ENCODE data around the gene GRAMD1B. TPM values are rescaled to one million over a fixed set of nuclear protein-coding genes. Genes with fewer than 3 reads are reported as not detected.
A peak's percentile ranks its signal among the peaks of the same experiment; 100 is the strongest.

The GRAMD1B gene
- total and polyA plus RNA-seq, 2 experiments from 2014 or later, result 15.5 to 81.5 TPM

DNA sequence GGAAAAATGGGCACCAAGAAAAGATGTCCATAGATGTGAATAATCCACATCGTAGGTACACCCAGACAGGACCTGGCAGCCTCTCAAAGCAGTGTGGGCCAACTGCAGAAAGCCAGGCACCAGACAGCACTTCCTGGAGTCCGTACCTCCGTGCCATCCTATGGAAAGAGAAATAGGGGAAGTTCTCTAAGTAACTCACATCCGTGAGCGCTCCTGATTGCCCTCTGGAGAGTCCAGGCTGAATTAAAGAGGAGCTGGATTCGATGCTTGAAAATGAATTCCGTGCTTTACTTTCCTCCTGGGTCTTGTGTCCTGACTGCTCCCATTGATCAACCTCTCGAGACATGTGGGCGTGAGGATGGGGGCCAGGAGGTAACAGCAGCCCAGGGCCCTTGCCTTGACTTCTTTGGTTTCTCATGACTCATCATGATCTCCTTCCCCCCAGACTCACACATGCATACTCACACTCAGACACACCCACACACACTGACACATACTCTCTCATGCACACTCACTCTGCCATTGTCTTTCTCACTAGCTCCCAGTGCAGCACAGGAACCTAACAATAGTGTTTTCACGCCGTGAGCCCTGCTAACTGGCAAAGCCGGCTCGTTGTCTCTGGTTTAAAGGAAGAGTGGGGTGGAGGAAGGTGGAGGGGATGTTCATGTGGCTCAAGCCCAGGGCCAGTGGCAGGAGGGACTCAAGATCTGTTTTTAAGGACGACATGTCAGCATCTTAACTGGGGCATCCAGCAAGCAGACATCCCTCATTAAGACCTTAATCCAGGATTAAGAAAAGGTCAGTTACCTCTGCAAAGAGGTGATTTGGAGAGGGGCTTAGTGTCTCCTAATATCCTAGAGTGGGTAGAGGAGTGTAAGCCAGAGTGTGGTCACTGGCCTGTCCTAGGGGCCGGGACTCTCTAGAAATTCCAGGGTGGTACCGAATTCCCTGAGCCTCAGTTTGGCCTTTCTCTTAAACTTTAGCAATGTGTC lies 120.2 kb downstream of the GRAMD1B start:
- TF ChIP-seq, protein P1, sequence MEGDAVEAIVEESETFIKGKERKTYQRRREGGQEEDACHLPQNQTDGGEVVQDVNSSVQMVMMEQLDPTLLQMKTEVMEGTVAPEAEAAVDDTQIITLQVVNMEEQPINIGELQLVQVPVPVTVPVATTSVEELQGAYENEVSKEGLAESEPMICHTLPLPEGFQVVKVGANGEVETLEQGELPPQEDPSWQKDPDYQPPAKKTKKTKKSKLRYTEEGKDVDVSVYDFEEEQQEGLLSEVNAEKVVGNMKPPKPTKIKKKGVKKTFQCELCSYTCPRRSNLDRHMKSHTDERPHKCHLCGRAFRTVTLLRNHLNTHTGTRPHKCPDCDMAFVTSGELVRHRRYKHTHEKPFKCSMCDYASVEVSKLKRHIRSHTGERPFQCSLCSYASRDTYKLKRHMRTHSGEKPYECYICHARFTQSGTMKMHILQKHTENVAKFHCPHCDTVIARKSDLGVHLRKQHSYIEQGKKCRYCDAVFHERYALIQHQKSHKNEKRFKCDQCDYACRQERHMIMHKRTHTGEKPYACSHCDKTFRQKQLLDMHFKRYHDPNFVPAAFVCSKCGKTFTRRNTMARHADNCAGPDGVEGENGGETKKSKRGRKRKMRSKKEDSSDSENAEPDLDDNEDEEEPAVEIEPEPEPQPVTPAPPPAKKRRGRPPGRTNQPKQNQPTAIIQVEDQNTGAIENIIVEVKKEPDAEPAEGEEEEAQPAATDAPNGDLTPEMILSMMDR (IDR thresholded peaks at IDR 0.05; ENCODE audit: low read depth, low read length), result no peak
- Histone ChIP-seq H3K4me1 (ENCODE audit: low read depth) (no peaks in the 10 kb centered on the region), H3K27ac (no peak overlapping the region), H3K9me3 (ENCODE audit: low read depth) (no peaks in the 10 kb centered on the region), H3K4me3 (no peak overlapping the region), H3K36me3 (no peaks in the 10 kb centered on the region), H3K27me3 (no peaks in the 10 kb centered on the region)
- DNase-seq (ENCODE audit: low read depth in 1 of 2, low spot score in 1 of 2), result no peak

DNA sequence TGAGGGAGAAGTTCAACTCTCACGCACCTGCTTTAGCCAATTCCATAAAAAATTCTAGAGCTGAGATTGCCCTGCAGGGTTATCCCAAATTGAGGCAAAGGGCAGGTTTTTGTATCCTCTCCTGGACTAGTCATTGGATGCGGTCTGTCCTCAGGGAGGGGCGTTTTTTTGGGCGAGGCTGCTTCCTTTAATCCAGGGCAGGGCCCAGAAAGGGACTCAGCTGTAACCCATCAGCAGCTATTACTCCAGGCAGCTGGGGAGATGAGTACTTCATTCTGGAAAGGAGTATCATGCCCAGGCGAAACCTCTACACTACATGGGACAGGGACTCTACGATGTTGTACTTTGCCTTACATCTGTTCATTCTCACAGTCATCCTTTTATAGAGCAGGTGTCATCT lies 121.0 kb downstream of the GRAMD1B start:
- no peak for DNase-seq (ENCODE audit: low read depth in 1 of 2, low spot score in 1 of 2)
- no peaks in the 10 kb centered on the region for H3K9me3 ChIP-seq (ENCODE audit: low read depth)
- H3K27ac ChIP-seq, result no peak overlapping the region
- no peak overlapping the region for H3K4me3 ChIP-seq
- no peaks in the 10 kb centered on the region for H3K4me1 ChIP-seq (ENCODE audit: low read depth)
- TF ChIP-seq, protein P1 (IDR thresholded peaks at IDR 0.05; ENCODE audit: low read depth, low read length), result no peak
- H3K27me3 ChIP-seq, result no peaks in the 10 kb centered on the region
- no peaks in the 10 kb centered on the region for H3K36me3 ChIP-seq

DNA sequence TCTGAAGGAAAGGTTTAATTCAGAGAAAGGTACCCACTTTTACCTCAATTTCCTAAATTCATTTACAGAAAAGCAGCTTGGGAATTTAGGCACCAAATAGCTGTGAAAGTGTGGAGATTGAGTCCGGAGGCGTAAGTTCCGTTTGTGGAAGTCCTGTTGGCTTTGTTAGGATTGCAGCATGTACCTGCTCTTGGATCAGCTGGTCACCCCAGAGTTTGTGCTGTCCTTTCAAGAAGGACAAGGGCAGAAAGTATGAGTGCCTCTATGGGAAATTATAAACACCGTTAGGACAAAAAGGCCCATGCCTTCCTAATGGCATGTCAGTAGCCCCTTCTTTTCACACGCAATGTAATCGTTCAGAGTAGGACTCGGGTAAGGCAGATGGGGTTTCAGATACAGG lies 126.6 kb downstream of the GRAMD1B start:
- no peaks in the 10 kb centered on the region for H3K27me3 ChIP-seq
- H3K9me3 ChIP-seq (ENCODE audit: low read depth), result no peaks in the 10 kb centered on the region
- H3K27ac ChIP-seq, result no peak overlapping the region
- TF ChIP-seq, protein P1 (IDR thresholded peaks at IDR 0.05; ENCODE audit: low read depth, low read length), result no peak
- no peaks in the 10 kb centered on the region for H3K36me3 ChIP-seq
- no peak overlapping the region for H3K4me3 ChIP-seq
- peaks cover 9% of the 10 kb centered on the region for H3K4me1 ChIP-seq (ENCODE audit: low read depth)
- no peak for DNase-seq (ENCODE audit: low read depth in 1 of 2, low spot score in 1 of 2)

DNA sequence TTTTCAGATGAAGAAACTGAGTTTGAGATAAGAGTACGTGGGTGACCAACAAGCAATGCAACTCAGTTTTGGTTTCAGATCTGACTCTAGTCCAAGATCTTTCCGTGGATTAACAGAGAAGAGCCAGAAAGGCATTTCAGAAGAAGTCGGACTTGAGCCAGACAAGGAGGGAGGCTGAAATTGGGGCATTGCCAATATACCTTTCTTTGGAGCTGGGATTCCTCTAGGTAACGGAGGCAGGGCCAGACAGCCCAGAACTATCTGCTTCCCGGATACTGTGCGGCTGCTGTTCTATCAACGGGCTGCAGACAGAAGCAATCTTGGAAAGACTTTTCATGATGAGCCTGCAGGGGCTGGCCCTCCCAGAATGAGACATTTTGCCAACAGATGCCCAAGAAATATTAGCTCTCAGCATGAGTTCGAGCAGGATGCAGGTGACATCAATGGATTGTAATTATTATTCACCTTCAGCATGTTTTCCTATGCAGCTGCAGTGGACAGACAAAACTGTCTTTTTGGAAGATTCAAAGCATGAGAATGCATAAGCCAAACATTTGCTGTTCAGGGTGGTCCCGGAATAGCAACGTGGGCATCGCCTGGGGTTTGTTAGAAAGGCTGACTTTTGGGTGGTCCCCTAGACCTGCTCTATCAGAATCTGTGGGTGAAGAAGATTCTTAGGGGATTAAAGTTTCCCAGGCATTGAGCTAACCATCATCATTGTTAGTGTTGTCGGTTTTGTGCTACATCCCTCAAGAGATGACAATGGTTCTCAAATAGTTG lies 128.7 kb downstream of the GRAMD1B start:
- peaks cover 26% of the 10 kb centered on the region for H3K4me1 ChIP-seq (ENCODE audit: low read depth)
- no peak overlapping the region for H3K4me3 ChIP-seq
- TF ChIP-seq, protein P1 (IDR thresholded peaks at IDR 0.05; ENCODE audit: low read depth, low read length), result no peak
- DNase-seq (ENCODE audit: low read depth in 1 of 2, low spot score in 1 of 2), result no peak
- H3K27ac ChIP-seq, result no peak overlapping the region
- no peaks in the 10 kb centered on the region for H3K27me3 ChIP-seq
- no peaks in the 10 kb centered on the region for H3K36me3 ChIP-seq
- H3K9me3 ChIP-seq (ENCODE audit: low read depth), result no peaks in the 10 kb centered on the region

DNA sequence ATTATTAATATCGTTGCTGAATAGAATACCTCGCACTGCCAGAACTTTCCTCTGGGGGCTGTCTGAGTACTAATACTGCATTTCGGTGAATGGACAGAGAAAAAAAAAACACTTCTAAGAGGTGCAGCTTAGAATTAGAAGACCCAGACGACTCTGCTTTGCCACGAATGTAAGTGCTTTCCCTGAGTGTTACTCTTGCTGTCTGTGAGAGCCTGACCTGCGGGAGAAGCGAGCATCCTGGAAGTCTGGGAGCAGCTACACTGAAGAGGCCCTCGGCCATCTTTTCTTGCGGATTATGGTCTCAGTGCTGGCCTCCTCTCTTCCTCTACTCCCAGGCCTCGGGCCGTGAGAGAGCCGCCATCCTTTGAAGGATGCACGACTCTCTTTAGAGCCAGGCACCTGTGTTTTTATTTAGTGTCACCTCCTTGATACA lies 129.5 kb downstream of the GRAMD1B start:
- peaks cover 26% of the 10 kb centered on the region for H3K4me1 ChIP-seq (ENCODE audit: low read depth)
- H3K27ac ChIP-seq, result no peak overlapping the region
- TF ChIP-seq, protein P1 (IDR thresholded peaks at IDR 0.05; ENCODE audit: low read depth, low read length), result peak; percentile 34
- H3K27me3 ChIP-seq, result no peaks in the 10 kb centered on the region
- H3K4me3 ChIP-seq, result no peak overlapping the region
- H3K9me3 ChIP-seq (ENCODE audit: low read depth), result no peaks in the 10 kb centered on the region
- H3K36me3 ChIP-seq, result no peaks in the 10 kb centered on the region
- no peak for DNase-seq (ENCODE audit: low read depth in 1 of 2, low spot score in 1 of 2)

Measured in cardiac muscle cell (in vitro differentiated cells and primary cell).